WTC11 (cell line): ENCODE results near the gene FCHSD2.

Experiments
- ESRRA ChIP-seq: sonication (generic); formaldehyde crosslinking; IDR thresholded peaks from 2 replicates; pipeline ENCODE4 v1.8.1; 2022; ENCODE audit warnings: mild to moderate bottlenecking, missing genetic modification reagents, borderline replicate concordance
- HMGA2 ChIP-seq: fragments of 250-450 bp; sonication (Bioruptor Pico); IDR thresholded peaks from 2 replicates; pipeline ENCODE4 v1.4.0; 2021; ENCODE audit warnings: mild to moderate bottlenecking, moderate library complexity
- IRF2 ChIP-seq: sonication (generic); formaldehyde crosslinking; IDR thresholded peaks from 2 replicates; pipeline ENCODE4 v1.8.0; 2022; ENCODE audit warnings: low read depth, missing genetic modification reagents, borderline replicate concordance
- TEAD4 ChIP-seq: sonication (generic); formaldehyde crosslinking; IDR thresholded peaks from 2 replicates; pipeline ENCODE4 v1.8.0; 2022; ENCODE audit warnings: mild to moderate bottlenecking, missing genetic modification reagents
- TF ChIP-seq, protein P1 (sequence below): fragments of 200-600 bp; IDR thresholded peaks from 2 replicates; pipeline ENCODE4 v1.8.0; 2022; ENCODE audit warnings: antibody characterized with exemption
- TF ChIP-seq, protein P2 (sequence below): sonication (generic); formaldehyde crosslinking; IDR thresholded peaks from 2 replicates; pipeline ENCODE4 v1.8.0; 2023; ENCODE audit warnings: missing genetic modification reagents, mild to moderate bottlenecking, borderline replicate concordance
- TF ChIP-seq, protein P3 (sequence below): fragments of 250-450 bp; sonication (Bioruptor Pico); IDR thresholded peaks from 2 replicates; pipeline ENCODE4 v1.9.0; 2021; ENCODE audit warnings: mild to moderate bottlenecking

DNA sequence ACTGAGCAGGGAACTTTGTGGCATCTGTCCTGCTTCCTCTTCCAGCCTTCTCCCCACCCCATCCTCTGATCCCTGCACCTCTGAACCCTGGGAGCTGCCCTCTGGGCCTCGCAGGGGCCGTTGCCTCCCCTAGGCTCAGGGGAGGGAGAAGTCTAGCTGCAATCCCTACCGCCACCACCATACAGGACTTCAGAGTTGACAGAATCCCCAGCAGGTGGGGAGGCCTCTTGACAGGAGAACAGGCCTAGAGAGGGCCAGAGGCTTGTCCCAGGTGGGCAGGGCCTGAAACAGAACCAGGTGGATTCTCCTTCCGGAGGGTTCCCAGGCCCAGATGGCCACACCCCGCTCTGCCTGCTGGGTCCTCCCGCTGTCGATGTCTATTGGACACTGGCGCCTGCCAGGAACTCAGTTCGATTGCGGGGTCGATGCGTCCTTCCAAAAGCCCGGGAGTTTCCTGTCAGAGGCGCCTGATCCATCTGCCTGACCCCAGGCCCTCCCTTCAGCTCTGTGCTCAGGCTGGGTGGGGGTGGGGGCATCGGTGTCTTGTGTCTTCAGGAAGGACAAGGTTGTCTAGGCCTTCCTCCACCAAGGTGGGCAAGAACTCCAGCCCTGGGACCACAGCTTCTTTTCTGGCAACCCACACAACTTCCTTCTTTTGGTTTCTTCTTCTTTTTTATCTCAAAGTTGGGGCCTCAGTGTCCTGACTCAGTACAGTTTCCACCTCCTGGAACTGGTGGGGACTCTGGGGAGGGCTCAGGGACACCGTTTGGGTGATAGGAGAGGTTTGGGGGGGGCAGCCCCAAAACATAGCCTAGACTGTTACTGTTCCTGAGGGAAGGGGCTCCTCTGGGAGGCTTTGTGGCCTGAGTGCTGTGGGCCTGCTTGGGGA lies 354.7 kb downstream of the FCHSD2 start:
- TF ChIP-seq, protein P1, sequence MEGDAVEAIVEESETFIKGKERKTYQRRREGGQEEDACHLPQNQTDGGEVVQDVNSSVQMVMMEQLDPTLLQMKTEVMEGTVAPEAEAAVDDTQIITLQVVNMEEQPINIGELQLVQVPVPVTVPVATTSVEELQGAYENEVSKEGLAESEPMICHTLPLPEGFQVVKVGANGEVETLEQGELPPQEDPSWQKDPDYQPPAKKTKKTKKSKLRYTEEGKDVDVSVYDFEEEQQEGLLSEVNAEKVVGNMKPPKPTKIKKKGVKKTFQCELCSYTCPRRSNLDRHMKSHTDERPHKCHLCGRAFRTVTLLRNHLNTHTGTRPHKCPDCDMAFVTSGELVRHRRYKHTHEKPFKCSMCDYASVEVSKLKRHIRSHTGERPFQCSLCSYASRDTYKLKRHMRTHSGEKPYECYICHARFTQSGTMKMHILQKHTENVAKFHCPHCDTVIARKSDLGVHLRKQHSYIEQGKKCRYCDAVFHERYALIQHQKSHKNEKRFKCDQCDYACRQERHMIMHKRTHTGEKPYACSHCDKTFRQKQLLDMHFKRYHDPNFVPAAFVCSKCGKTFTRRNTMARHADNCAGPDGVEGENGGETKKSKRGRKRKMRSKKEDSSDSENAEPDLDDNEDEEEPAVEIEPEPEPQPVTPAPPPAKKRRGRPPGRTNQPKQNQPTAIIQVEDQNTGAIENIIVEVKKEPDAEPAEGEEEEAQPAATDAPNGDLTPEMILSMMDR: no peak
- TF ChIP-seq, protein P2, sequence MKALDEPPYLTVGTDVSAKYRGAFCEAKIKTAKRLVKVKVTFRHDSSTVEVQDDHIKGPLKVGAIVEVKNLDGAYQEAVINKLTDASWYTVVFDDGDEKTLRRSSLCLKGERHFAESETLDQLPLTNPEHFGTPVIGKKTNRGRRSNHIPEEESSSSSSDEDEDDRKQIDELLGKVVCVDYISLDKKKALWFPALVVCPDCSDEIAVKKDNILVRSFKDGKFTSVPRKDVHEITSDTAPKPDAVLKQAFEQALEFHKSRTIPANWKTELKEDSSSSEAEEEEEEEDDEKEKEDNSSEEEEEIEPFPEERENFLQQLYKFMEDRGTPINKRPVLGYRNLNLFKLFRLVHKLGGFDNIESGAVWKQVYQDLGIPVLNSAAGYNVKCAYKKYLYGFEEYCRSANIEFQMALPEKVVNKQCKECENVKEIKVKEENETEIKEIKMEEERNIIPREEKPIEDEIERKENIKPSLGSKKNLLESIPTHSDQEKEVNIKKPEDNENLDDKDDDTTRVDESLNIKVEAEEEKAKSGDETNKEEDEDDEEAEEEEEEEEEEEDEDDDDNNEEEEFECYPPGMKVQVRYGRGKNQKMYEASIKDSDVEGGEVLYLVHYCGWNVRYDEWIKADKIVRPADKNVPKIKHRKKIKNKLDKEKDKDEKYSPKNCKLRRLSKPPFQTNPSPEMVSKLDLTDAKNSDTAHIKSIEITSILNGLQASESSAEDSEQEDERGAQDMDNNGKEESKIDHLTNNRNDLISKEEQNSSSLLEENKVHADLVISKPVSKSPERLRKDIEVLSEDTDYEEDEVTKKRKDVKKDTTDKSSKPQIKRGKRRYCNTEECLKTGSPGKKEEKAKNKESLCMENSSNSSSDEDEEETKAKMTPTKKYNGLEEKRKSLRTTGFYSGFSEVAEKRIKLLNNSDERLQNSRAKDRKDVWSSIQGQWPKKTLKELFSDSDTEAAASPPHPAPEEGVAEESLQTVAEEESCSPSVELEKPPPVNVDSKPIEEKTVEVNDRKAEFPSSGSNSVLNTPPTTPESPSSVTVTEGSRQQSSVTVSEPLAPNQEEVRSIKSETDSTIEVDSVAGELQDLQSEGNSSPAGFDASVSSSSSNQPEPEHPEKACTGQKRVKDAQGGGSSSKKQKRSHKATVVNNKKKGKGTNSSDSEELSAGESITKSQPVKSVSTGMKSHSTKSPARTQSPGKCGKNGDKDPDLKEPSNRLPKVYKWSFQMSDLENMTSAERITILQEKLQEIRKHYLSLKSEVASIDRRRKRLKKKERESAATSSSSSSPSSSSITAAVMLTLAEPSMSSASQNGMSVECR (CRISPR knock-in tag): no peak; the same call in 1 of the 2 replicates
- TF ChIP-seq, protein P3, sequence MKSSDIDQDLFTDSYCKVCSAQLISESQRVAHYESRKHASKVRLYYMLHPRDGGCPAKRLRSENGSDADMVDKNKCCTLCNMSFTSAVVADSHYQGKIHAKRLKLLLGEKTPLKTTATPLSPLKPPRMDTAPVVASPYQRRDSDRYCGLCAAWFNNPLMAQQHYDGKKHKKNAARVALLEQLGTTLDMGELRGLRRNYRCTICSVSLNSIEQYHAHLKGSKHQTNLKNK (CRISPR knock-in tag): no peak
- TF ChIP-seq TEAD4 (CRISPR knock-in tag) (no peak), HMGA2 (CRISPR knock-in tag) (no peak), IRF2 (CRISPR knock-in tag) (no peak), ESRRA (no peak)
